K562 (cell line): Measurements from ENCODE around the gene MAGI3. TPM values are rescaled to one million over a fixed set of nuclear protein-coding genes. Genes with fewer than 3 reads are reported as not detected.
"Not testable (repeated sequence)": the region's sequence is repeated elsewhere in the genome, so short reads cannot be mapped to it uniquely, and the experiment has no call there.

Experiments used
- ATAC-seq: fragments of 200-7000 bp; cut with Tn5 transposase; 3 replicates; pipeline ENCODE4 v1.9.1; 2020; ENCODE audit warnings: moderate library complexity
- BruUV-seq: library from RNA; stranded (reverse); fragments of 400-500 nt; replicated peaks from 2 replicates; lab custom pipeline; 2021; lab: Mats Ljungman, UMichigan
- CTCF ChIA-PET: fragments of 300-600 bp; formaldehyde crosslinking; extraction: SDS; loops from one replicate; lab custom pipeline; 2021; ENCODE audit warnings: low intra/inter-chr PET ratio; lab: Yijun Ruan, JAX
- POLR2A ChIA-PET: fragments of 300-600, 350-650 bp; sonication (Branson Sonifier 250); formaldehyde crosslinking; extraction: SDS; loops from one replicate; lab custom pipeline; 2021; ENCODE audit warnings: antibody characterized with exemption, inconsistent platforms; lab: Yijun Ruan, JAX
- DNase-seq, 4 experiments: peaks; one replicate each; pipeline versions ENCODE4 v3.0.0 to v3.0.0-alpha.2; 2011 to 2018; ENCODE audit warnings: low spot score in 3 of 4, mixed read lengths in 3 of 4; ENCODE audit errors: extremely low read depth in 1 of 4
- FAIRE-seq: peaks from 2 replicates; lab custom pipeline; 2011; peaks lifted over from hg19 to GRCh38; lab: Jason Lieb, UNC
- H2AFZ ChIP-seq: 2 replicates; pipeline ENCODE4 v1.6.0; 2011; ENCODE audit warnings: low read depth, low read length, control low read depth, inconsistent platforms
- H3K27ac ChIP-seq: fragments of 200-600 bp; 3 replicates; pipeline ENCODE4 v1.8.0; 2011; ENCODE audit warnings: low read depth, mild to moderate bottlenecking, control low read depth, inconsistent platforms, low read length, moderate library complexity, mixed read lengths; ENCODE audit errors: extremely low read depth
- H3K27me3 ChIP-seq, 2 experiments: fragments of 300-600 bp in 1 of 2; 2 replicates in 1 of 2; 3 replicates in 1 of 2; pipeline versions ENCODE4 v1.6.0 to v1.8.0; 2011; ENCODE audit warnings: inconsistent platforms in 2 of 2, low read length in 2 of 2, mild to moderate bottlenecking in 1 of 2, mixed read lengths in 1 of 2, moderate library complexity in 1 of 2; ENCODE audit not compliant: control insufficient read depth in 2 of 2, insufficient read depth in 2 of 2
- H3K36me3 ChIP-seq: fragments of 300-600 bp; 3 replicates; pipeline ENCODE4 v1.8.0; 2011; ENCODE audit warnings: mild to moderate bottlenecking, low read length, inconsistent platforms; ENCODE audit not compliant: control insufficient read depth, insufficient read depth
- H3K4me1 ChIP-seq, 2 experiments: fragments of 200-600 bp in 1 of 2; replicated peaks in 1 of 2; 2 replicates in 1 of 2; 3 replicates in 1 of 2; pipeline versions ENCODE4 v1.5.1 to v1.8.0; 2011; ENCODE audit warnings: inconsistent platforms in 2 of 2, low read length in 2 of 2, mild to moderate bottlenecking in 1 of 2, mixed read lengths in 1 of 2, moderate library complexity in 1 of 2; ENCODE audit not compliant: control insufficient read depth in 2 of 2, insufficient read depth in 2 of 2
- H3K4me2 ChIP-seq: 2 replicates; pipeline ENCODE4 v1.6.1; 2011; ENCODE audit warnings: low read length, control low read depth, inconsistent platforms, mixed read lengths; ENCODE audit not compliant: insufficient read depth
- H3K4me3 ChIP-seq: fragments of 200-600 bp; sonication (generic), shearing (Covaris generic); 2 replicates; pipeline ENCODE4 v1.5.1; 2016; ENCODE audit warnings: control low read depth, inconsistent platforms
- H3K79me2 ChIP-seq: fragments of 200-600 bp; 3 replicates; pipeline ENCODE4 v1.8.0; 2011; ENCODE audit warnings: low read length, inconsistent platforms; ENCODE audit not compliant: control insufficient read depth, insufficient read depth
- H3K9ac ChIP-seq, 2 experiments: 2 replicates each; pipeline versions ENCODE4 v1.6.0 to v1.6.1; 2011; ENCODE audit warnings: low read depth in 2 of 2, low read length in 2 of 2, control low read depth in 1 of 2, inconsistent platforms in 1 of 2, mild to moderate bottlenecking in 1 of 2, mixed read lengths in 1 of 2; ENCODE audit not compliant: insufficient read depth in 1 of 2
- H3K9me1 ChIP-seq: one replicate; pipeline ENCODE4 v1.6.0; 2011; ENCODE audit warnings: inconsistent platforms, mild to moderate bottlenecking, low read length, moderate library complexity; ENCODE audit not compliant: control insufficient read depth, insufficient read depth
- H3K9me3 ChIP-seq: replicated peaks from 2 replicates; pipeline ENCODE4 v1.5.1; 2011; ENCODE audit warnings: low read depth, low read length, inconsistent platforms; ENCODE audit not compliant: control insufficient read depth, insufficient read depth
- H4K20me1 ChIP-seq: replicated peaks from 2 replicates; pipeline ENCODE4 v1.6.1; 2011; ENCODE audit warnings: low read length, inconsistent platforms, mixed read lengths; ENCODE audit not compliant: control insufficient read depth, insufficient read depth
- ASH1L ChIP-seq: fragments of 450-650 bp; IDR thresholded peaks from 2 replicates; pipeline ENCODE4 v1.6.1; 2018; ENCODE audit warnings: borderline replicate concordance, mild to moderate bottlenecking, low read depth; ENCODE audit not compliant: partially characterized antibody
- BCOR ChIP-seq: fragments of 450-650 bp; IDR thresholded peaks from 2 replicates; pipeline ENCODE4 v1.6.1; 2016
- ZNF146 ChIP-seq: IDR thresholded peaks from one replicate; pipeline ENCODE4 v1.6.1; 2018; ENCODE audit warnings: missing compliant biosample characterization; ENCODE audit not compliant: unreplicated experiment
- WGBS: fragments of 100-300 bp; shearing (Covaris generic); methylation state at CpG from one replicate; pipeline ENCODE4 v1.1.6; 2016; ENCODE audit warnings: low coverage, mixed read lengths; ENCODE audit not compliant: insufficient coverage; ENCODE audit errors: missing lambda C conversion rate; 5-methylcytosine and 5-hydroxymethylcytosine counted together
- in situ Hi-C: fragments of 300-500 bp; cut with MboI; formaldehyde crosslinking; loops from 4 replicates; pipeline ENCODE4 v1.15.0; 2018; ENCODE audit warnings: inconsistent platforms, mixed read lengths
- intact Hi-C: fragments of 100-400 bp; cut with micrococcal nuclease; formaldehyde crosslinking; loops from 2 replicates; pipeline ENCODE4 v1.14.2; 2022
- polyA plus RNA-seq, 8 experiments: library from polyadenylated mRNA; depleted of rRNA in 4 of 8; stranded (reverse) in 5 of 8; unstranded in 3 of 8; fragments of >200 nt; fragmentation: Nextera tagmentation in 2 of 8; fragmentation: Illumina TruSeq in 1 of 8; extraction: Ambion mirVana in 2 of 8; extraction: Trizol in 1 of 8; gene quantifications; 2 replicates each; pipeline versions ENCODE4 v1.2.1 to v1.2.3, GENCODE V29; 2011 to 2014; ENCODE audit warnings: inconsistent platforms in 1 of 8, missing spikeins in 1 of 8
- total RNA-seq, 7 experiments: library from RNA; depleted of rRNA in 6 of 7; stranded (reverse); fragments of >200 nt in 6 of 7; fragmentation: Illumina TruSeq in 2 of 7; extraction: Trizol in 2 of 7; gene quantifications; 2 replicates each; pipeline versions ENCODE4 v1.2.1 to v1.2.3, GENCODE V29; 2011 to 2021; ENCODE audit warnings: low replicate concordance in 1 of 7

The MAGI3 gene
- total and polyA plus RNA-seq, 9 of the 15 experiments (the other 6 are each of a cell fraction or from before 2014, with no cell fraction given): 1.0 to 8.6 (median 5.5) TPM

- TF ChIP-seq ASH1L: no peak
- no peak overlapping the region for H2AFZ ChIP-seq
- H4K20me1 ChIP-seq: no peaks in the 10 kb centered on the region
- no peaks in the 10 kb centered on the region for H3K36me3 ChIP-seq
- H3K4me1 ChIP-seq: no peaks in the 10 kb centered on the region
- no peak overlapping the region for H3K27ac ChIP-seq
- H3K27me3 ChIP-seq: no peaks in the 10 kb centered on the region
- H3K4me3 ChIP-seq: no peak overlapping the region
- H3K79me2 ChIP-seq: no peaks in the 10 kb centered on the region
- no TSS peak for BruUV-seq
- in situ Hi-C loops (no loop called here), intact Hi-C loops (no loop called here)
- H3K9ac ChIP-seq: no peak overlapping the region
- no peaks in the 10 kb centered on the region for H3K9me3 ChIP-seq
- DNase-seq: no peak
- ChIA-PET POLR2A (interaction anchor here (1.5 kb wide), 1 partner anchor 18 kb away, joined by 5 read pairs; no protein-coding TSS in a partner anchor), CTCF (no interaction called here)
- no peak for ATAC-seq
- no peak overlapping the region for H3K4me2 ChIP-seq
- no peaks in the 10 kb centered on the region for H3K9me1 ChIP-seq
- no peak for FAIRE-seq
Measured at GRCh38 chr1:113409363-113409762, 19.0 kb downstream of the MAGI3 start.

GRCh38 chr1:113412020-113412419 is 21.7 kb downstream of the MAGI3 start:
- H3K4me3 ChIP-seq, ATAC-seq, in situ Hi-C loops, H3K9ac ChIP-seq: not testable (repeated sequence)
- TF ChIP-seq ZNF146 (CRISPR knock-in tag) (peak; percentile 66), BCOR (0 out of 2 replicates have a peak, but pooled peaks have one; percentile 15)
- TF ChIP-seq, all 486 proteins: peak for 2; not testable (repeated sequence) for 484
- H3K27me3 ChIP-seq, BruUV-seq, CTCF ChIA-PET, FAIRE-seq, DNase-seq, H3K9me1 ChIP-seq, H3K36me3 ChIP-seq, POLR2A ChIA-PET, intact Hi-C loops, H3K4me1 ChIP-seq, H3K4me2 ChIP-seq, H3K79me2 ChIP-seq, H4K20me1 ChIP-seq, H3K27ac ChIP-seq, H2AFZ ChIP-seq, H3K9me3 ChIP-seq: not testable (repeated sequence)
- 35% methylated on average over 4 of the region's 4 CpGs for WGBS
